Activated CD8-positive, alpha-beta T cell treated with anti-CD3 and anti-CD28 coated beads for 36 hours (primary cell): ENCODE results near the gene GET4. TPM values are rescaled to one million over a fixed set of nuclear protein-coding genes. Genes with fewer than 3 reads are reported as not detected.

Experiments
- ATAC-seq: fragments of 200-7000 bp; cut with Tn5 transposase; one replicate; pipeline ENCODE4 v1.10.0; 2021; ENCODE audit warnings: mild to moderate bottlenecking, moderate library complexity
- CTCF ChIA-PET: fragments of 350-600 bp; sonication (Branson Sonifier 250); formaldehyde crosslinking; loops from one replicate; lab custom pipeline; 2021; ENCODE audit warnings: antibody characterized with exemption; lab: Charles Lee
- POLR2A ChIA-PET: fragments of 350-600 bp; sonication (Branson Sonifier 250); formaldehyde crosslinking; loops from one replicate; lab custom pipeline; 2021; ENCODE audit warnings: antibody characterized with exemption; lab: Charles Lee
- DNase-seq: peaks from one replicate; pipeline ENCODE4 v3.0.0-alpha.2; 2020
- H3K27ac Mint-ChIP-seq: one replicate; pipeline ENCODE4 v1.8.0; 2021; ENCODE audit warnings: mild to moderate bottlenecking, mixed read lengths
- H3K27me3 Mint-ChIP-seq: one replicate; pipeline ENCODE4 v1.8.0; 2021; ENCODE audit warnings: mixed read lengths
- H3K36me3 Mint-ChIP-seq: one replicate; pipeline ENCODE4 v1.8.0; 2021; ENCODE audit warnings: low read depth, mixed read lengths
- H3K4me1 Mint-ChIP-seq: one replicate; pipeline ENCODE4 v1.8.0; 2021; ENCODE audit warnings: low read depth, mixed read lengths
- H3K4me3 Mint-ChIP-seq: one replicate; pipeline ENCODE4 v1.8.0; 2021; ENCODE audit warnings: mild to moderate bottlenecking, moderate library complexity, mixed read lengths
- H3K9me3 Mint-ChIP-seq: one replicate; pipeline ENCODE4 v1.8.0; 2021; ENCODE audit warnings: mixed read lengths
- intact Hi-C: fragments of 100-400 bp; cut with micrococcal nuclease; formaldehyde crosslinking; loops from one replicate; pipeline ENCODE4 v1.10.0; 2022
- total RNA-seq, 2 experiments: library from RNA; stranded (reverse); gene quantifications; one replicate each; pipeline ENCODE4 v1.2.3, GENCODE V29; 2021
- TF ChIP-seq, protein P1 (sequence below): fragments of 200-600 bp; IDR thresholded peaks from one replicate; pipeline ENCODE4 v1.8.0; 2022; ENCODE audit warnings: antibody characterized with exemption, mild to moderate bottlenecking

The GET4 gene
- total RNA-seq, 2 experiments from 2014 or later = 20.6 to 31.9 TPM

DNA sequence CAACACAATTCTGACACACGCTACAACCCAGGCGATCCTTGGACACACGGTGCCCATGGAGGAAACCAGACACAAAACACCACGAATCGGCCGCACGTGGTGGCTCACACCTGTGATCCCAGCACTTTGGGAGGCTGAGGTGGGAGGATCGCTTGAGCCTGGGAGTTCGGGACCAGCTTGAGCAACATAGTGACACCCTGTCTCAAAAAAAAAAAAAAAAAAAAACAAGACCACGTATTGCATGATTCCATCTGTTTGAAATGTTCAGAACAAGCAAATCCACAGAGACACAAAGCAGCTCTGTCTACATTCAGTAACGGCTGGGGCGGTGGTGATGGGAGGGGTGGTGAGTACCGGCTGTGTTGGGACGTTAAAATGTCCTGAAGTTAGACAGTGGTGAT lies 53.0 kb downstream of the GET4 start:
- H3K4me3 Mint-ChIP-seq = peak overlapping the region; percentile 9
- ChIA-PET POLR2A (interaction anchor here (1.5 kb wide), 1 partner anchor 8 kb away, joined by 5 read pairs; no protein-coding TSS in a partner anchor), CTCF (interaction anchor here (1.0 to 2.1 kb wide), 2 partner anchors 12 to 23 kb away, joined by 5 read pairs; no protein-coding TSS in a partner anchor)
- peaks cover 3% of the 10 kb centered on the region for H3K9me3 Mint-ChIP-seq
- H3K27me3 Mint-ChIP-seq = no peaks in the 10 kb centered on the region
- ATAC-seq (no peak), DNase-seq (no peak)
- H3K27ac Mint-ChIP-seq = peak overlapping the region; percentile 71
- H3K4me1 Mint-ChIP-seq = peaks cover 57% of the 10 kb centered on the region
- peaks cover 38% of the 10 kb centered on the region for H3K36me3 Mint-ChIP-seq
- TF ChIP-seq, protein P1, sequence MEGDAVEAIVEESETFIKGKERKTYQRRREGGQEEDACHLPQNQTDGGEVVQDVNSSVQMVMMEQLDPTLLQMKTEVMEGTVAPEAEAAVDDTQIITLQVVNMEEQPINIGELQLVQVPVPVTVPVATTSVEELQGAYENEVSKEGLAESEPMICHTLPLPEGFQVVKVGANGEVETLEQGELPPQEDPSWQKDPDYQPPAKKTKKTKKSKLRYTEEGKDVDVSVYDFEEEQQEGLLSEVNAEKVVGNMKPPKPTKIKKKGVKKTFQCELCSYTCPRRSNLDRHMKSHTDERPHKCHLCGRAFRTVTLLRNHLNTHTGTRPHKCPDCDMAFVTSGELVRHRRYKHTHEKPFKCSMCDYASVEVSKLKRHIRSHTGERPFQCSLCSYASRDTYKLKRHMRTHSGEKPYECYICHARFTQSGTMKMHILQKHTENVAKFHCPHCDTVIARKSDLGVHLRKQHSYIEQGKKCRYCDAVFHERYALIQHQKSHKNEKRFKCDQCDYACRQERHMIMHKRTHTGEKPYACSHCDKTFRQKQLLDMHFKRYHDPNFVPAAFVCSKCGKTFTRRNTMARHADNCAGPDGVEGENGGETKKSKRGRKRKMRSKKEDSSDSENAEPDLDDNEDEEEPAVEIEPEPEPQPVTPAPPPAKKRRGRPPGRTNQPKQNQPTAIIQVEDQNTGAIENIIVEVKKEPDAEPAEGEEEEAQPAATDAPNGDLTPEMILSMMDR = no peak
- intact Hi-C loops = no loop called here

DNA sequence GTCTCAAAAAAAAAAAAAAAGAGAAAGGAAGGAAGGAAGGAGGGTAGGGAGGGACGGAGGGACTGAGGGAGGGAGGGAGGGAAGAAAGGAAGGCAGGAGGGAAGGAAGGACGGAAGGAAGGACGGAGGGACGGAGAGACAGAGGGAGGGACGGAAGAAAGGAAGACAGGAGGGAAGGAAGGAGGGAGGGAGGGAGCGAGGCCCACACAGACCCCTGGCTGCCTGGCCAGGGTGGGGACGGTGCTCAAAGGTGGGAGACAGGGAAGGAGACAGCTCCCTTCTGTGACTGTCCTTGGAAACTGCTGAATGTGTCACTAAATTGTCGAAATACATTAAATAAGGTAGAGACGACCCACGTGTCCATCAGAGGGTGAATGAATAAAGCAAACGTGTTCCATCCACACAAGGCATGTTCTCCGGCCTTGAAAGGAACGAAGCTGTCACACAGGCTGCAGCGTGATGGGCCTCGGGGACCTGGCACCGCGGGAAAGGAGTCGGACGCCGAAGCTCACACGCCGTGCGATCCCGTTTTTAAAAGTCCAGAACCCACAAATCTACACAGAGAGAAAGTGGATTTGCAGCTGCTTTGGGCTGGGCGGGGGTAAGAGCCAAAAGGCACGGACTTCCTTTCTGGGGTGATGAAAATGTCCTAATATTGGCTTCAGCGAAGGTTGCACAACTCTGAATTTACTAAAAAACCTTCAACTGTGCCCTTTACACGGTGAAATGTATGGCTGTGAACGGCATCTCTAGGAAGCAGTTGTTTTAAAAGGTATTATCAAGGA lies 54.8 kb downstream of the GET4 start:
- ChIA-PET CTCF (interaction anchor here (2.1 kb wide), 1 partner anchor 22 kb away, joined by 5 read pairs; no protein-coding TSS in a partner anchor), POLR2A (interaction anchor here (2.4 kb wide), 1 partner anchor 8 kb away, joined by 6 read pairs; no protein-coding TSS in a partner anchor)
- peaks cover 3% of the 10 kb centered on the region for H3K9me3 Mint-ChIP-seq
- peaks cover 44% of the 10 kb centered on the region for H3K36me3 Mint-ChIP-seq
- ATAC-seq (no peak), DNase-seq (no peak)
- H3K4me3 Mint-ChIP-seq = no peak overlapping the region
- TF ChIP-seq, protein P1 = no peak
- peaks cover 50% of the 10 kb centered on the region for H3K4me1 Mint-ChIP-seq
- no peaks in the 10 kb centered on the region for H3K27me3 Mint-ChIP-seq
- intact Hi-C loops = no loop called here
- H3K27ac Mint-ChIP-seq = peak overlapping the region; percentile 71

DNA sequence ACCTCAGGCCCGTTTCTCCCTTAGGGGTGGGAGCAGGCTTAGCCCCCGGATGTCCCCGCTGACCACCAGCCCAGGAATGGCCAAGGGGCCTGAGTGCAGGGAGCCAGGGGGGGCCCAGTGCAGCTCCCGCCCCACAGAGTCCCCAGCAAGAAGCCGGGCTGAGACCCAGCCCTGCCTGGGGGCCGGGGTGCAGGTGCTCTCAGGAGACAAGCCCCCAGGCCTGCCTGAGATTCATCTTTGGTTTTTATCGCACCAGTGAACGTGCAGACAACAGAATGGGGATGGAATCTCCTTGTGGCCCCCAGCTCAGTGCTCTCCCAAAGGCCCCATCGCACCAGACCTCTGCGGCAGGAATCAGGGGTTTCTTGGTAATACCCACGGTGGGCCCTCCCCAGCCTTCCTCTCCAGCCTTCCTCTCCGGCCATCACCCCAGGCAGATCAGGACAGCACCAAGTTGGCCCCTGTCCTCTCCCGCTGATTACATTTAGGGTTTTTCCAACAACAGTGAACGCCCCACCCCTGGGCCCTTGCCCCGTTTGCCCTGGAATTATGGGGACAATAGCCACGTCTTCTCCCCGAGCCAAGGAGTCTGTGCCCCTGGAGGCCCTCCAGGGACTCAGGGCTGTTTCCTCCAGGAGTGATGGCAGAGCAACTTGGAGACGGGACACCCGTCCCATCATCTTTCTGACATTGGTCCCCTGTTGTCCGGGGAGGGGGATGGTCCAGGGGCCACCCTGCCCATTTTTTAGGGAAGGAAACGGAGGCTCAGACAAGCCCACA lies 55.7 kb downstream of the GET4 start:
- no peak overlapping the region for H3K4me3 Mint-ChIP-seq
- no peak for DNase-seq
- ChIA-PET POLR2A (interaction anchor here (2.4 kb wide), 1 partner anchor 9 kb away, joined by 6 read pairs; no protein-coding TSS in a partner anchor), CTCF (no interaction called here)
- H3K9me3 Mint-ChIP-seq = peaks cover 3% of the 10 kb centered on the region
- peaks cover 53% of the 10 kb centered on the region for H3K4me1 Mint-ChIP-seq
- TF ChIP-seq, protein P1 = no peak
- H3K27me3 Mint-ChIP-seq = no peaks in the 10 kb centered on the region
- peaks cover 49% of the 10 kb centered on the region for H3K36me3 Mint-ChIP-seq
- no peak for ATAC-seq
- intact Hi-C loops = no loop called here
- H3K27ac Mint-ChIP-seq = no peak overlapping the region

DNA sequence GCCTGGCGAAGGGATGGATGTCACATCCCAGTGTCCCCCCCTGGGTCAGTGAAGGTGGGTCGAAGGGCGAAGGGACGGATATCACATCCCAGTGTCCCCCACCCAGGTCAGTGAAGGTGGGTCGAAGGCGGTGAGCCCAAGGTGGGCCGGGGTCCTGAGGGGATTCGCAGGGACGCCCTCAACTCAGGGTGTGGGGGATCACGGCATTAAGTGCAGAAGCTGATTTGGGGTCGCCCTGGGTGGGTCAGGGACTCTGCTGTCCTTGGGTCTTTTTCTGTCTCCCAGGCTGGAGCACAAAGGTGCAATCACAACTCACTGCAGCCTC lies 56.3 kb downstream of the GET4 start:
- no peaks in the 10 kb centered on the region for H3K27me3 Mint-ChIP-seq
- peaks cover 45% of the 10 kb centered on the region for H3K36me3 Mint-ChIP-seq
- CTCF ChIA-PET = no interaction called here
- intact Hi-C loops = no loop called here
- no peak overlapping the region for H3K4me3 Mint-ChIP-seq
- H3K4me1 Mint-ChIP-seq = peaks cover 48% of the 10 kb centered on the region
- DNase-seq (no peak), ATAC-seq (no peak)
- TF ChIP-seq, protein P1 = no peak
- POLR2A ChIA-PET = interaction anchor here (2.4 kb wide), 1 partner anchor 9 kb away, joined by 6 read pairs; no protein-coding TSS in a partner anchor
- peaks cover 3% of the 10 kb centered on the region for H3K9me3 Mint-ChIP-seq
- no peak overlapping the region for H3K27ac Mint-ChIP-seq
